Fibroblast of lung (primary cell): ENCODE data around the gene UBE2H.

ENCODE experiments used
- EZH2 ChIP-seq: IDR thresholded peaks from 2 replicates; pipeline ENCODE4 v1.5.1; 2012; ENCODE audit warnings: low read length, control low read depth, mild to moderate bottlenecking; ENCODE audit errors: missing control alignments
- TF ChIP-seq, protein P1 (sequence below), 2 donors: IDR thresholded peaks in 1 of 2; conservative IDR thresholded peaks in 1 of 2; 1 replicate in 1 of 2; 2 replicates in 1 of 2; pipeline ENCODE4 v1.5.1; 2011 to 2012; ENCODE audit warnings: low read length in 2 of 2, control low read depth in 1 of 2, inconsistent platforms in 1 of 2, low read depth in 1 of 2, mild to moderate bottlenecking in 1 of 2

- TF ChIP-seq, protein P1, sequence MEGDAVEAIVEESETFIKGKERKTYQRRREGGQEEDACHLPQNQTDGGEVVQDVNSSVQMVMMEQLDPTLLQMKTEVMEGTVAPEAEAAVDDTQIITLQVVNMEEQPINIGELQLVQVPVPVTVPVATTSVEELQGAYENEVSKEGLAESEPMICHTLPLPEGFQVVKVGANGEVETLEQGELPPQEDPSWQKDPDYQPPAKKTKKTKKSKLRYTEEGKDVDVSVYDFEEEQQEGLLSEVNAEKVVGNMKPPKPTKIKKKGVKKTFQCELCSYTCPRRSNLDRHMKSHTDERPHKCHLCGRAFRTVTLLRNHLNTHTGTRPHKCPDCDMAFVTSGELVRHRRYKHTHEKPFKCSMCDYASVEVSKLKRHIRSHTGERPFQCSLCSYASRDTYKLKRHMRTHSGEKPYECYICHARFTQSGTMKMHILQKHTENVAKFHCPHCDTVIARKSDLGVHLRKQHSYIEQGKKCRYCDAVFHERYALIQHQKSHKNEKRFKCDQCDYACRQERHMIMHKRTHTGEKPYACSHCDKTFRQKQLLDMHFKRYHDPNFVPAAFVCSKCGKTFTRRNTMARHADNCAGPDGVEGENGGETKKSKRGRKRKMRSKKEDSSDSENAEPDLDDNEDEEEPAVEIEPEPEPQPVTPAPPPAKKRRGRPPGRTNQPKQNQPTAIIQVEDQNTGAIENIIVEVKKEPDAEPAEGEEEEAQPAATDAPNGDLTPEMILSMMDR (conservative IDR thresholded peaks at IDR 0.05 in 1 of 2, IDR thresholded peaks at IDR 0.05 in 1 of 2; ENCODE audit: low read depth in 1 of 2, low read length in 2 of 2), result no peak
- TF ChIP-seq EZH2, result peak; percentile 99
These were observed 170.6 kb downstream of the UBE2H start for GRCh38 chr7:129781928-129782817.
